Measurements from ENCODE around the gene RNF214.
"Not testable (repeated sequence)": the region's sequence is repeated elsewhere in the genome, so short reads cannot be mapped to it uniquely, and the experiment has no call there.

RNF214 gene

DNA sequence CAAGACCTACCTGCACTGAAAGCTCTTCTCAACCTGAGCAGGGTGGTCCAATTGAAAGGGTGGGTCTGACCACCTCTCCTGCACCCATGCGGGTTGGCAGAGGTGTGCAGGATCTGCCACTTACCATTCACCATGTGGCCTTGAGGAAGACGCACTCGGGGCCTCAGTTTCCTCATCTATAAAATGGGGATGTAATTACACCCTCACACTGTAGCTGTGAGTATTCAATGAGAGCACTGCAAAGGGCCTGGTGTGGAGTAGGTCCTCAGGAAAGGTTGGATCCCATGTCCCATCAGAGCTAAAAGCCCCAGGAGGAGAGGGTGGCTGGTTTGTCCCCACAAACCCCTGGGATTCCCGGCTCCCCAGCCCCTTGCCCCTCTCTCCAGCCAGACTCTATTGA, 33.9 kb upstream of the RNF214 start:
- no peak for DNase-seq

GRCh38 chr11:117199053-117199915, 33.2 kb upstream of the RNF214 start, which contains the start of gene TAGLN:
TAGLN (plus strand) TSS chr11:117199370; CDS start chr11:117203014, 3,644 bp downstream.
- no peak for DNase-seq

GRCh38 chr11:117199916-117200812, 32.3 kb upstream of the RNF214 start:
- DNase-seq = no peak

- DNase-seq = no peak
These were observed 31.4 kb upstream of the RNF214 start for GRCh38 chr11:117200813-117201657.

- DNase-seq = no peak
These were observed 30.7 kb upstream of the RNF214 start for GRCh38 chr11:117201658-117202305.

DNA sequence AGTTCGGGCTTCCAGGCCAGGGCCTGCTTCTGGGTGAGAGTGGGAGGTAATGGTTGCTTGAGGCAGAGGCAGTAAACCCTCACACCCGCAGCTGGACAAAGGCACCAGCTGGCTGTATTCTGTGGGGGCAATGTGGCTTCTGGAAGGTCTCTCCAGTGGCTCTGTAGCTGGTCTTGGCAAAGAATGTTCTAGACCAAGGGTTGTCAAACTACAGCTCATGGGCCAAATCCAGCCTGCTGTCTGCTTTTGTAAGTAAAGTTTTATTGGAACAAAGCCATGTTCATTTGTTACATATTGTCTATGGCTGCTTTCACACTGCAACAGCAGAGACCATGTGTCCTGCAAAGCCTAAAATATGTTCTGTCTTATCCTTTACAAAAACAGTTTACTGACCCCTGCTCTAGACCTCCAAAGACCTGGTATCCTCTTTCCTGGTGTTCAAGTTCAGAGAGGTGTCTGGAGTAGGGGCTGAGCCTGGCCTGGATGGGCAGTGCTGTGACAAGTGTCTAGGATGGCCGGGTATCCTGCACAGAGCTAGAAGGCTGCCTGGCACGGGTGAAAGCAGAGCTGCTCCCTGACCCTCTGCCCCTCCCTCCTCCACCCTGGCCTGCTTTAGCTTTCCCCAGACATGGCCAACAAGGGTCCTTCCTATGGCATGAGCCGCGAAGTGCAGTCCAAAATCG, 29.9 kb upstream of the RNF214 start:
- DNase-seq = no peak

DNA sequence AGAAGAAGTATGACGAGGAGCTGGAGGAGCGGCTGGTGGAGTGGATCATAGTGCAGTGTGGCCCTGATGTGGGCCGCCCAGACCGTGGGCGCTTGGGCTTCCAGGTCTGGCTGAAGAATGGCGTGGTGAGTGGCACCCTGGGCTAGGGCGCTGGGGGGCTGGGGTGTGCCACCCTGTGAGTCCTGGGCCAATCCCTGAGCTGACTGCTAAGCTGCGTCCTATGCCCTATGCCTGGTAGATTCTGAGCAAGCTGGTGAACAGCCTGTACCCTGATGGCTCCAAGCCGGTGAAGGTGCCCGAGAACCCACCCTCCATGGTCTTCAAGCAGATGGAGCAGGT, 29.4 kb upstream of the RNF214 start:
- DNase-seq = no peak

DNA sequence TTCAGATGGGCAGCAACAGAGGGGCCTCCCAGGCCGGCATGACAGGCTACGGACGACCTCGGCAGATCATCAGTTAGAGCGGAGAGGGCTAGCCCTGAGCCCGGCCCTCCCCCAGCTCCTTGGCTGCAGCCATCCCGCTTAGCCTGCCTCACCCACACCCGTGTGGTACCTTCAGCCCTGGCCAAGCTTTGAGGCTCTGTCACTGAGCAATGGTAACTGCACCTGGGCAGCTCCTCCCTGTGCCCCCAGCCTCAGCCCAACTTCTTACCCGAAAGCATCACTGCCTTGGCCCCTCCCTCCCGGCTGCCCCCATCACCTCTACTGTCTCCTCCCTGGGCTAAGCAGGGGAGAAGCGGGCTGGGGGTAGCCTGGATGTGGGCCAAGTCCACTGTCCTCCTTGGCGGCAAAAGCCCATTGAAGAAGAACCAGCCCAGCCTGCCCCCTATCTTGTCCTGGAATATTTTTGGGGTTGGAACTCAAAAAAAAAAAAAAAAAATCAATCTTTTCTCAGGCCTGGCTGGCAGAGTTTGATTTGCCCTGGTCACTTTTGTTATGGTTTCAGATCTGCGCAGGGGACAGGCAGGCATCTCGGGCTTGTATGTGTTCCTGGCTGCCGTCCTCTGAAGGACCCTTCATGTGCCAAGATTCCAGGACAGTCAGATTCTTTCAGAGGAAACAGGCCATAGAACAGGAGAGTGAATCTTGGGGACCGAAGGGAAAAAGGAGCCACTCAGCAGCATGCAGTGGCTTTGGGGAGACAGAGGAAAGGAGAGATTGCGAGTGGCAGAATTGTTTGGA, 28.0 kb upstream of the RNF214 start:
- no peak for DNase-seq

DNA sequence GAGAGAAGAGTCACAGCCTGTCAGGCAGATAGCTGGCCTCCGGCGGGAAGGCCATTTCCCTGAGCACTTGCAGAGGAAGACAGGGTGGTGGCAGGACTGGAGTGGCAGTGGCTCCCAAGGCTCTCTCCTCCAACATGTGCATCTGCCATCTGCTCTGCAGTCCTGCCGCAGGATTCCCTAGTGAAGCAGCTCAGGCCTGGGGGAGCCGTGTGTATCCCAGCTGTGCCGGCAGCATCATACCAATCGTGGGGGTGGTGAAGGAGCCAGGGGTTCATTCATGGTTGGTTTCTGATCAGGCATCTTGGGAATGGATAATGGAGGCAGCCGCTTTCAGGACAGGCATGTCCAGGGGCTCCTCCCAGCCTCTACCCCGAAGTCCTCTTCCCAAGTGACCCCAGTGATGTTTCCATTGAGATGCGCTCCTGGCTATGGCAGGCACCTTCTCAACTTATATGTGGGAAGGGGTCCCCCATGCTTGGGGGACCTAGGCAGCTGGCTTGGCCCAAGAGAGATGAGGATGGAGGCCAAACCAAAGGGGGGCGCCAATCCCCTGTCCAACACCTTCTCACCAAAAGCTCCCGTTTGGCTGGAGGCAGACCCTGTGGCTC, 27.2 kb upstream of the RNF214 start:
- DNase-seq = no peak

- not testable (repeated sequence) for DNase-seq
These were observed 26.4 kb upstream of the RNF214 start for GRCh38 chr11:117206111-117206510.

DNA sequence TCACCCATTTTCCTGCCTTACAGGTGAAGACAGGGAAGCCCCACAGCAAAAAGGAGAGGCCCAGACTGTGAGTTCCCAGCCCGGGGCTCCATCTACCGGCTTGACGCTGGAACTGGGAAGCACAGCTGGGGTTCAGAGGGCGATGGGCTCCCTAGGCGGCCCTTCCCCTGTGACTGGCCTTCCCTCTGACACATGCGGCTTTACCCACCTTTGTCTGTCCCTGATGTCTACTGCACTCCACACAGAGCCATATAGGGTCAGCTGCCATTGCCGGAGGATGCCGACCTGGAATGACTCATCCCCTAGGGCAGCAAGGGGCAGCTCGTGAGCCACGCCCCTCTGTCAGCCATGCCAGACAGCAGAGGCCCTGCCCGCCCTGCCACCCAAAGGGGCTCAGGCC, 25.6 kb upstream of the RNF214 start:
- DNase-seq = not testable (repeated sequence)

- not testable (repeated sequence) for DNase-seq
These were observed 25.0 kb upstream of the RNF214 start for GRCh38 chr11:117207481-117207880.

GRCh38 chr11:117208710-117209109, 23.8 kb upstream of the RNF214 start:
- not testable (repeated sequence) for DNase-seq

DNA sequence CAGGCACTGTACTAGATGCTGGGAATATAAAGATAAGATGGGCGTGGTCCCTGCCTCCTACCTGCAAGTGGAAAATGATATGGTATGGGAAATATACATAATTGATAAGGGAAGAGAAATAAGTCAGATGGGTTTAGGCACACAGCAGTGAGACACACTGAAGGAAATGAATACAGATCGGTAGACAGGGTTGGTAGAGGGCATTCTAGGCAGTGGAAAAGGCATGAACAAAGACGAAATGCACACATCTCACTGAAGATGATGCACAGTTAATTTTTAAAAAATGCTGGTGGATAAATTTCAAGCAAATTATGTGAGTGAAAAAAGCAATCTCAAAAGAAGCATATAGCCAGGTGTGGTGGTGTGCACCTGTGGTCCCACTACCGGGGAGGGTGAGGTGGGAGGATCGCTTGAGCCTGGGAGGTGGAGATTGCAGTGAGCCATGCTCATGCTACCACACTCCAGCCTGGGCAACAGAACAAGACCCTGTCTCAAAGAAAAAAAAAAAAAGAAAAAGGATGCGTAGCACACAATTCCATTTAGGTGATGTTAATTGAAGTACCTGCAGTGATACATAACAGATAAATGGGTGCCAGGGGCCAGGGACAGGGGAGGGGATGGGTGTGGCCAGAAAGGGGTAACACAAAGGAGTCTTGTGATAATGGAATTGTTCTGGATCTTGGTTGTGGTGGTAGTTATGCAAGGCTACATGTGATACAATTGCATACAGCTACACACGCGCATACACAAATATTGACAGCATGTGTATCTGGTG, 22.9 kb upstream of the RNF214 start:
- not testable (repeated sequence) for DNase-seq

DNA sequence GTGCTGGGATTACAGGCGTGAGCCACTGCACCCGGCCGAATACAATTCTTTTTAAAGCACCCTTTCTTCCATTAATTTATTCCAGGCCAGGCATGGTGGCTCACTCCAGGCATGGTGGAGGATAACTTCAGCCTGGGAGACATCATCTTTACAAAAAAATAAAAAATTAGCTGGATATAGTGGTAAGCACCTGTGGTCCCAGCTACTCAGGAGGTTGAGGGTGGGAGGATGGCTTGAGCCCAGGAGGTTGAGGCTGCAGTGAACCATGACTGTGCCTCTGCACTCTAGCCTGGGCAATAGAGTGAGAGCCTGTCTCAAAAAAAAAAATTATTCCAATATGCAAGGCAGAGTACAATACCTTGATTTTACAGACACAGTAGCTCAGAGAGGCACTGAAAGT, 21.9 kb upstream of the RNF214 start:
- no peak for DNase-seq

DNA sequence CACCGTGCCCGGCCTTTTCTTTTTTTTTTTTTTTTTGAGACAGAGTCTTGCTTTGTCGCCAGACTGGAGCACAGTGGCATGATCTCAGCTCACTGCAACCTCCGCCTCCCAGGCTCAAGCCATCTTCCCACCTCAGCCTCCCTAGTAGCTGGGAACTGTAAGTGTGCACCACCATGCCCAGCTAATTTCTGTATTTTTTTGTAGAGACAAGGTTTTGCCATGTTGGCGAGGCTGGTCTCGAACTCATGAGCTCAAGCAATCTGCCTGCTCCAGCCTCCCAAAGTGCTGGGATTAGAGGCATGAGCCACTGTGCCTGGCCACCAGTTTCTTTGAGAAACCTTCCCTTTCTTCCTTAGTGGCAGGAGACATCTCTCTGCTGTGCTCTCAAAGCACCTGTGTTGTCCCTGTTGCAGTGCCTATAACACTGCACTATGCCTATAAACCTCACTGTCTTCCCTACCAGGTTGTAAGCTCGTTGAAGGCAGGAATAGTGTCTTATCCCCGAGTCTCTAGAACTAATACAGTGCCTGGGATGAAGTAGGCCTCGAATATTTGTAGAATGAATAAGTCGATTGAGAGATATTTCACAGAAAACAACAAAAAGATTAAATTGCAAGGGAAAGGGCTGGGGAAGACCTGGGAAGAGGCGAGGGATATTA, 19.6 kb upstream of the RNF214 start:
- no peak for DNase-seq

GRCh38 chr11:117214404-117215110, 17.9 kb upstream of the RNF214 start:
- no peak for DNase-seq

Measured in CD4-positive, alpha-beta T cell treated with Interferon alpha-2 for 1 hour (primary cell).